PC-3 (cell line): ENCODE data around the gene POP5.

Experiments
- EZH2 ChIP-seq: fragments of 300-600 bp; sonication (generic); IDR thresholded peaks from one replicate; pipeline ENCODE4 v1.6.1; 2017; ENCODE audit warnings: antibody characterized with exemption, mild to moderate bottlenecking, low read length; ENCODE audit not compliant: unreplicated experiment
- EZH2phosphoT487 ChIP-seq: fragments of 300-600 bp; sonication (generic); IDR thresholded peaks from 2 replicates; pipeline ENCODE4 v1.6.1; 2018; ENCODE audit warnings: mild to moderate bottlenecking, antibody characterized with exemption, low read length, borderline replicate concordance
- TF ChIP-seq, protein P1 (sequence below): fragments of 300-600 bp; sonication (generic); conservative IDR thresholded peaks from 2 replicates; pipeline ENCODE4 v1.5.1; 2017; ENCODE audit warnings: antibody characterized with exemption, low read depth, mild to moderate bottlenecking, low read length

DNA sequence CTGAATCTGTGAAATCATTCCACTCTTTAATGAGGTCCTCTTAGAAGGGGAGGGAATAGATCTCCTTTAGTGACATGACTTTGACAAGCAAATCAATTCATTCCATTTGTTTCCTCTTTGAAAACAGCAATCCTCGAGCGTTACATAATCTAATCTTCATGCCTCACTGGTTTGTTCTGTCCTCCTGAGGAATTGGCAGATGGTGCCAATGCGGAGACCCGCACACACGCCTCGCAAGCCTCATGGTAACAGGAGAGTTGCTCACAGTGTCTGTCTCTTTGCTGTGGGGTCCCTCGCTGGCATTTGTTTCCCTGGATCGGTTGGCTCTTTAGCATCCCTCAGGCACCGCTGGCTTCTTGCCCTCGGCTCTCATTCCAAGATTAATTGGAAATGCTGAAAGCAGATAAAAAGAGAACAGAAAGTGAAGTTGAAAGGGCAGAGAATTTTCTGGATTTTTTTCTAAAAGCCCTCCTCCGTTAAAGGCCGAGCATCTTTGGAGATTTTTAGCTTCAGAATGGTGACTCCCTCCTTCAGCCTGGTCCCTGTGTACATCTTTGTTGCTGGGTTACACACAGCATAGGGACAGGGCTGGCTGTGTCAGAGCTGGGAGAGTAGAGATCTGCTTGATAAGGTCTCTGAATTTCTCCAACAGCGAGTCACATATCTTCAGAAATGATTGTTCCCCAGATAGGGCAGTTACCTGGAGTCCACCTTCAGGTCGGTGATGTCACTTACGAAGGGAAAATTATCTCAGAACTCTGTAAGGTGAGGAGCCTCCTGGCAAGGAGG is 49.1 kb upstream of the POP5 start:
- no peak for TF ChIP-seq EZH2
- TF ChIP-seq, protein P1, sequence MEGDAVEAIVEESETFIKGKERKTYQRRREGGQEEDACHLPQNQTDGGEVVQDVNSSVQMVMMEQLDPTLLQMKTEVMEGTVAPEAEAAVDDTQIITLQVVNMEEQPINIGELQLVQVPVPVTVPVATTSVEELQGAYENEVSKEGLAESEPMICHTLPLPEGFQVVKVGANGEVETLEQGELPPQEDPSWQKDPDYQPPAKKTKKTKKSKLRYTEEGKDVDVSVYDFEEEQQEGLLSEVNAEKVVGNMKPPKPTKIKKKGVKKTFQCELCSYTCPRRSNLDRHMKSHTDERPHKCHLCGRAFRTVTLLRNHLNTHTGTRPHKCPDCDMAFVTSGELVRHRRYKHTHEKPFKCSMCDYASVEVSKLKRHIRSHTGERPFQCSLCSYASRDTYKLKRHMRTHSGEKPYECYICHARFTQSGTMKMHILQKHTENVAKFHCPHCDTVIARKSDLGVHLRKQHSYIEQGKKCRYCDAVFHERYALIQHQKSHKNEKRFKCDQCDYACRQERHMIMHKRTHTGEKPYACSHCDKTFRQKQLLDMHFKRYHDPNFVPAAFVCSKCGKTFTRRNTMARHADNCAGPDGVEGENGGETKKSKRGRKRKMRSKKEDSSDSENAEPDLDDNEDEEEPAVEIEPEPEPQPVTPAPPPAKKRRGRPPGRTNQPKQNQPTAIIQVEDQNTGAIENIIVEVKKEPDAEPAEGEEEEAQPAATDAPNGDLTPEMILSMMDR, result no peak
- no peak for TF ChIP-seq EZH2phosphoT487
